ENCODE data around the gene CUTA.
"Not testable (repeated sequence)": the region's sequence is repeated elsewhere in the genome, so short reads cannot be mapped to it uniquely, and the experiment has no call there.

CUTA gene

GRCh38 chr6:33367715-33368025 is 50.2 kb downstream of the CUTA start:
- DNase-seq (ENCODE audit: low read depth), result not testable (repeated sequence)

DNA sequence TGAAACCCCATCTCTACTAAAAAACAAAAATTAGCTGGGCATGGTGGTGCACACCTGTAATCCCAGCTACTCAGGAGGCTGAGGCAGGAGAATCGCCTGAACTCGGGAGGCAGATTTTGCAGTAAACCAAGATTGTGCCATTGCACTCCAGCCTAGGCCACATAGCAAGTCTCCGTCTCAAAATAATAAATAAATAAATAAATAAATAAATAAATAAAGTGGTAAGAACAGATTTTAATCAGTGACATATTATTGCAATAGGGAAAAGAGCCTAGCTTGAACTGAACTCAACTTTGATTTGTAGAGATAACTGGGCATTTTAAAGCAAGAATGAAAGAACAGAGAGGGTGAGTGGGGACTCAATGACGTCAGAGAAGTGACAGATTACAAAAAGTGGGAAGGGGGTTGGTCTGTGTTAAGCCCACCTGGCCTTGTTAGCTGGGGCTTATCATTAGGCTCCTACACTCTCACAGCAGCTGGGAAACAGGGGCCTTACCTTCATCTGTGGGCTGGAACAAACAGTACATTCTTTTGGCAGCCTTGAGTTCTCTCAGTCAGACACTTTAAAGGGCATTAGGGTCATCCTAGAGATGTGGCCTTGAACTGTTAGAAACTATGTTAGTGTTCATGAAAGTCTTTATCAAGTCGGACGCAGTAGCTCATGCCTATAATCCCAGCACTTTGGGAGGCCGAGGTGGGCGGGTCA is 50.7 kb downstream of the CUTA start:
- no peak for DNase-seq (ENCODE audit: low read depth)
